ENCODE measurements around the gene GGT5. TPM values are rescaled to one million over a fixed set of nuclear protein-coding genes. Genes with fewer than 3 reads are reported as not detected.
"Not testable (repeated sequence)": the region's sequence is repeated elsewhere in the genome, so short reads cannot be mapped to it uniquely, and the experiment has no call there.

GGT5 gene
- total RNA-seq, 1 experiment from 2014 or later, result 0.20 TPM

DNA sequence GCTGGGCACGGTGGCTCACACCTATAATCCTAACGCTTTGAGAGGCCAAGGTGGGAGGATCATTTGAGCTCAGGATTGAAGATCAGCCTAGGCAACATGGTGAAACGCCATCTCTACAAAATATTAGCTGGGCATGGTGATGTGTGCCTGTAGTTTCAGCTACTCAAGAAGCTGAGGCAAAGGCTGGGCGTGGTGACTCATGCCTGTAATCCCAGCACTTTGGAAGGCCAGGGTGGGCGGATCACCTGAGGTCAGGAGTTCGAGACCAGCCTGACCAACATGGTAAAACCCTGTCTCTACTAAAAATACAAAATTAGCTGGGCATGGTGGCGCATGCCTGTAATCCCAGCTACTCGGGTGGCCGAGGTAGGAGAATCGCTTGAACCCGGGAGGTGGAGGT, 34.5 kb downstream of the GGT5 start:
- POLR2A ChIA-PET; ATAC-seq; DNase-seq (ENCODE audit: low spot score); H3K27me3 Mint-ChIP-seq (ENCODE audit: low read depth); H3K36me3 Mint-ChIP-seq; H3K4me3 Mint-ChIP-seq; H3K9me3 Mint-ChIP-seq; H3K27ac Mint-ChIP-seq: not testable (repeated sequence)
- peaks cover 36% of the 10 kb centered on the region for H3K4me1 Mint-ChIP-seq
- CTCF ChIA-PET, result interaction anchor here (0.7 to 2.0 kb wide), 3 partner anchors 12 to 28 kb away, joined by 3 to 7 read pairs (median 4); no protein-coding TSS in a partner anchor

DNA sequence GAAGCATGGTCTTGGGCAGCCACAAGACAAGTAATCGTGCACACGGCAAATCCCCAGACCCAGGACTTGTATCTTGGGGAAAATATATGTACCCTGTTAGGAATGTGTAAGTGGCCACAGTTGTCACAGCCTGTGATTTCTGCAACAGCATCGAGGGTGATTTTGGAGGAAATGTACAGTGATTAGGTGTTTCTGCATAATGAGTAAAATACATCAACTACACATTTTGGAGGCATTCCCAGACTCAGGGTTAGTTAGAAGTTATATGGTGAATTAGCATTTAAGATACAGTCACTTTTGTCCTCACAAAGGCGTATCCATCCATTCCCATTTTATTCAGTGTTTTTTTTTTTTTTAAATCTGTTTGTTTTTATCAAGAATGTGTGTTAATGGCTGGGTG, 35.2 kb downstream of the GGT5 start:
- ATAC-seq, result no peak
- Mint-ChIP-seq H3K4me1 (peaks cover 37% of the 10 kb centered on the region), H3K4me3 (no peak overlapping the region), H3K9me3 (peaks cover 12% of the 10 kb centered on the region), H3K27me3 (ENCODE audit: low read depth) (peaks cover 4% of the 10 kb centered on the region; the same call in 1 of the 2 replicates), H3K27ac (no peak overlapping the region), H3K36me3 (peaks cover 12% of the 10 kb centered on the region)
- CTCF ChIA-PET, result interaction anchor here (0.7 to 2.8 kb wide), 4 partner anchors 11 to 28 kb away, joined by 3 to 9 read pairs (median 6); no protein-coding TSS in a partner anchor
- POLR2A ChIA-PET, result no interaction called here
- TF ChIP-seq KAT7 (CRISPR knock-in tag; IDR thresholded peaks at IDR 0.05; ENCODE audit: borderline replicate concordance) (no peak), CREM (CRISPR knock-in tag; IDR thresholded peaks at IDR 0.05) (no peak), ZNF232 (CRISPR knock-in tag; IDR thresholded peaks at IDR 0.05) (no peak), ZNF263 (CRISPR knock-in tag; IDR thresholded peaks at IDR 0.05; ENCODE audit: low read depth) (no peak), FOXP1 (CRISPR knock-in tag; IDR thresholded peaks at IDR 0.05; ENCODE audit: borderline replicate concordance) (no peak), ELF4 (CRISPR knock-in tag; IDR thresholded peaks at IDR 0.05; ENCODE audit: low read depth) (no peak), ZNF671 (CRISPR knock-in tag; IDR thresholded peaks at IDR 0.05) (no peak), GRHL2 (CRISPR knock-in tag; IDR thresholded peaks at IDR 0.05; ENCODE audit: insufficient replicate concordance, severe bottlenecking) (no peak), JAZF1 (CRISPR knock-in tag; IDR thresholded peaks at IDR 0.05) (no peak), FOXJ3 (CRISPR knock-in tag; IDR thresholded peaks at IDR 0.05; ENCODE audit: borderline replicate concordance) (no peak)
- TF ChIP-seq, protein P1, sequence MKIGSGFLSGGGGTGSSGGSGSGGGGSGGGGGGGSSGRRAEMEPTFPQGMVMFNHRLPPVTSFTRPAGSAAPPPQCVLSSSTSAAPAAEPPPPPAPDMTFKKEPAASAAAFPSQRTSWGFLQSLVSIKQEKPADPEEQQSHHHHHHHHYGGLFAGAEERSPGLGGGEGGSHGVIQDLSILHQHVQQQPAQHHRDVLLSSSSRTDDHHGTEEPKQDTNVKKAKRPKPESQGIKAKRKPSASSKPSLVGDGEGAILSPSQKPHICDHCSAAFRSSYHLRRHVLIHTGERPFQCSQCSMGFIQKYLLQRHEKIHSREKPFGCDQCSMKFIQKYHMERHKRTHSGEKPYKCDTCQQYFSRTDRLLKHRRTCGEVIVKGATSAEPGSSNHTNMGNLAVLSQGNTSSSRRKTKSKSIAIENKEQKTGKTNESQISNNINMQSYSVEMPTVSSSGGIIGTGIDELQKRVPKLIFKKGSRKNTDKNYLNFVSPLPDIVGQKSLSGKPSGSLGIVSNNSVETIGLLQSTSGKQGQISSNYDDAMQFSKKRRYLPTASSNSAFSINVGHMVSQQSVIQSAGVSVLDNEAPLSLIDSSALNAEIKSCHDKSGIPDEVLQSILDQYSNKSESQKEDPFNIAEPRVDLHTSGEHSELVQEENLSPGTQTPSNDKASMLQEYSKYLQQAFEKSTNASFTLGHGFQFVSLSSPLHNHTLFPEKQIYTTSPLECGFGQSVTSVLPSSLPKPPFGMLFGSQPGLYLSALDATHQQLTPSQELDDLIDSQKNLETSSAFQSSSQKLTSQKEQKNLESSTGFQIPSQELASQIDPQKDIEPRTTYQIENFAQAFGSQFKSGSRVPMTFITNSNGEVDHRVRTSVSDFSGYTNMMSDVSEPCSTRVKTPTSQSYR (CRISPR knock-in tag; IDR thresholded peaks at IDR 0.05), result no peak
- TF ChIP-seq, protein P2, sequence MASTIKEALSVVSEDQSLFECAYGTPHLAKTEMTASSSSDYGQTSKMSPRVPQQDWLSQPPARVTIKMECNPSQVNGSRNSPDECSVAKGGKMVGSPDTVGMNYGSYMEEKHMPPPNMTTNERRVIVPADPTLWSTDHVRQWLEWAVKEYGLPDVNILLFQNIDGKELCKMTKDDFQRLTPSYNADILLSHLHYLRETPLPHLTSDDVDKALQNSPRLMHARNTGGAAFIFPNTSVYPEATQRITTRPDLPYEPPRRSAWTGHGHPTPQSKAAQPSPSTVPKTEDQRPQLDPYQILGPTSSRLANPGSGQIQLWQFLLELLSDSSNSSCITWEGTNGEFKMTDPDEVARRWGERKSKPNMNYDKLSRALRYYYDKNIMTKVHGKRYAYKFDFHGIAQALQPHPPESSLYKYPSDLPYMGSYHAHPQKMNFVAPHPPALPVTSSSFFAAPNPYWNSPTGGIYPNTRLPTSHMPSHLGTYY (CRISPR knock-in tag; IDR thresholded peaks at IDR 0.05), result no peak
- TF ChIP-seq, protein P3, sequence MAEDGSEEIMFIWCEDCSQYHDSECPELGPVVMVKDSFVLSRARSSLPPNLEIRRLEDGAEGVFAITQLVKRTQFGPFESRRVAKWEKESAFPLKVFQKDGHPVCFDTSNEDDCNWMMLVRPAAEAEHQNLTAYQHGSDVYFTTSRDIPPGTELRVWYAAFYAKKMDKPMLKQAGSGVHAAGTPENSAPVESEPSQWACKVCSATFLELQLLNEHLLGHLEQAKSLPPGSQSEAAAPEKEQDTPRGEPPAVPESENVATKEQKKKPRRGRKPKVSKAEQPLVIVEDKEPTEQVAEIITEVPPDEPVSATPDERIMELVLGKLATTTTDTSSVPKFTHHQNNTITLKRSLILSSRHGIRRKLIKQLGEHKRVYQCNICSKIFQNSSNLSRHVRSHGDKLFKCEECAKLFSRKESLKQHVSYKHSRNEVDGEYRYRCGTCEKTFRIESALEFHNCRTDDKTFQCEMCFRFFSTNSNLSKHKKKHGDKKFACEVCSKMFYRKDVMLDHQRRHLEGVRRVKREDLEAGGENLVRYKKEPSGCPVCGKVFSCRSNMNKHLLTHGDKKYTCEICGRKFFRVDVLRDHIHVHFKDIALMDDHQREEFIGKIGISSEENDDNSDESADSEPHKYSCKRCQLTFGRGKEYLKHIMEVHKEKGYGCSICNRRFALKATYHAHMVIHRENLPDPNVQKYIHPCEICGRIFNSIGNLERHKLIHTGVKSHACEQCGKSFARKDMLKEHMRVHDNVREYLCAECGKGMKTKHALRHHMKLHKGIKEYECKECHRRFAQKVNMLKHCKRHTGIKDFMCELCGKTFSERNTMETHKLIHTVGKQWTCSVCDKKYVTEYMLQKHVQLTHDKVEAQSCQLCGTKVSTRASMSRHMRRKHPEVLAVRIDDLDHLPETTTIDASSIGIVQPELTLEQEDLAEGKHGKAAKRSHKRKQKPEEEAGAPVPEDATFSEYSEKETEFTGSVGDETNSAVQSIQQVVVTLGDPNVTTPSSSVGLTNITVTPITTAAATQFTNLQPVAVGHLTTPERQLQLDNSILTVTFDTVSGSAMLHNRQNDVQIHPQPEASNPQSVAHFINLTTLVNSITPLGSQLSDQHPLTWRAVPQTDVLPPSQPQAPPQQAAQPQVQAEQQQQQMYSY (CRISPR knock-in tag; IDR thresholded peaks at IDR 0.05), result no peak
- TF ChIP-seq, protein P4, sequence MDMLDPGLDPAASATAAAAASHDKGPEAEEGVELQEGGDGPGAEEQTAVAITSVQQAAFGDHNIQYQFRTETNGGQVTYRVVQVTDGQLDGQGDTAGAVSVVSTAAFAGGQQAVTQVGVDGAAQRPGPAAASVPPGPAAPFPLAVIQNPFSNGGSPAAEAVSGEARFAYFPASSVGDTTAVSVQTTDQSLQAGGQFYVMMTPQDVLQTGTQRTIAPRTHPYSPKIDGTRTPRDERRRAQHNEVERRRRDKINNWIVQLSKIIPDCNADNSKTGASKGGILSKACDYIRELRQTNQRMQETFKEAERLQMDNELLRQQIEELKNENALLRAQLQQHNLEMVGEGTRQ (CRISPR knock-in tag; IDR thresholded peaks at IDR 0.05), result no peak
- TF ChIP-seq, protein P5, sequence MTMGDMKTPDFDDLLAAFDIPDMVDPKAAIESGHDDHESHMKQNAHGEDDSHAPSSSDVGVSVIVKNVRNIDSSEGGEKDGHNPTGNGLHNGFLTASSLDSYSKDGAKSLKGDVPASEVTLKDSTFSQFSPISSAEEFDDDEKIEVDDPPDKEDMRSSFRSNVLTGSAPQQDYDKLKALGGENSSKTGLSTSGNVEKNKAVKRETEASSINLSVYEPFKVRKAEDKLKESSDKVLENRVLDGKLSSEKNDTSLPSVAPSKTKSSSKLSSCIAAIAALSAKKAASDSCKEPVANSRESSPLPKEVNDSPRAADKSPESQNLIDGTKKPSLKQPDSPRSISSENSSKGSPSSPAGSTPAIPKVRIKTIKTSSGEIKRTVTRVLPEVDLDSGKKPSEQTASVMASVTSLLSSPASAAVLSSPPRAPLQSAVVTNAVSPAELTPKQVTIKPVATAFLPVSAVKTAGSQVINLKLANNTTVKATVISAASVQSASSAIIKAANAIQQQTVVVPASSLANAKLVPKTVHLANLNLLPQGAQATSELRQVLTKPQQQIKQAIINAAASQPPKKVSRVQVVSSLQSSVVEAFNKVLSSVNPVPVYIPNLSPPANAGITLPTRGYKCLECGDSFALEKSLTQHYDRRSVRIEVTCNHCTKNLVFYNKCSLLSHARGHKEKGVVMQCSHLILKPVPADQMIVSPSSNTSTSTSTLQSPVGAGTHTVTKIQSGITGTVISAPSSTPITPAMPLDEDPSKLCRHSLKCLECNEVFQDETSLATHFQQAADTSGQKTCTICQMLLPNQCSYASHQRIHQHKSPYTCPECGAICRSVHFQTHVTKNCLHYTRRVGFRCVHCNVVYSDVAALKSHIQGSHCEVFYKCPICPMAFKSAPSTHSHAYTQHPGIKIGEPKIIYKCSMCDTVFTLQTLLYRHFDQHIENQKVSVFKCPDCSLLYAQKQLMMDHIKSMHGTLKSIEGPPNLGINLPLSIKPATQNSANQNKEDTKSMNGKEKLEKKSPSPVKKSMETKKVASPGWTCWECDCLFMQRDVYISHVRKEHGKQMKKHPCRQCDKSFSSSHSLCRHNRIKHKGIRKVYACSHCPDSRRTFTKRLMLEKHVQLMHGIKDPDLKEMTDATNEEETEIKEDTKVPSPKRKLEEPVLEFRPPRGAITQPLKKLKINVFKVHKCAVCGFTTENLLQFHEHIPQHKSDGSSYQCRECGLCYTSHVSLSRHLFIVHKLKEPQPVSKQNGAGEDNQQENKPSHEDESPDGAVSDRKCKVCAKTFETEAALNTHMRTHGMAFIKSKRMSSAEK (CRISPR knock-in tag; IDR thresholded peaks at IDR 0.05; ENCODE audit: borderline replicate concordance), result no peak
- TF ChIP-seq, protein P6, sequence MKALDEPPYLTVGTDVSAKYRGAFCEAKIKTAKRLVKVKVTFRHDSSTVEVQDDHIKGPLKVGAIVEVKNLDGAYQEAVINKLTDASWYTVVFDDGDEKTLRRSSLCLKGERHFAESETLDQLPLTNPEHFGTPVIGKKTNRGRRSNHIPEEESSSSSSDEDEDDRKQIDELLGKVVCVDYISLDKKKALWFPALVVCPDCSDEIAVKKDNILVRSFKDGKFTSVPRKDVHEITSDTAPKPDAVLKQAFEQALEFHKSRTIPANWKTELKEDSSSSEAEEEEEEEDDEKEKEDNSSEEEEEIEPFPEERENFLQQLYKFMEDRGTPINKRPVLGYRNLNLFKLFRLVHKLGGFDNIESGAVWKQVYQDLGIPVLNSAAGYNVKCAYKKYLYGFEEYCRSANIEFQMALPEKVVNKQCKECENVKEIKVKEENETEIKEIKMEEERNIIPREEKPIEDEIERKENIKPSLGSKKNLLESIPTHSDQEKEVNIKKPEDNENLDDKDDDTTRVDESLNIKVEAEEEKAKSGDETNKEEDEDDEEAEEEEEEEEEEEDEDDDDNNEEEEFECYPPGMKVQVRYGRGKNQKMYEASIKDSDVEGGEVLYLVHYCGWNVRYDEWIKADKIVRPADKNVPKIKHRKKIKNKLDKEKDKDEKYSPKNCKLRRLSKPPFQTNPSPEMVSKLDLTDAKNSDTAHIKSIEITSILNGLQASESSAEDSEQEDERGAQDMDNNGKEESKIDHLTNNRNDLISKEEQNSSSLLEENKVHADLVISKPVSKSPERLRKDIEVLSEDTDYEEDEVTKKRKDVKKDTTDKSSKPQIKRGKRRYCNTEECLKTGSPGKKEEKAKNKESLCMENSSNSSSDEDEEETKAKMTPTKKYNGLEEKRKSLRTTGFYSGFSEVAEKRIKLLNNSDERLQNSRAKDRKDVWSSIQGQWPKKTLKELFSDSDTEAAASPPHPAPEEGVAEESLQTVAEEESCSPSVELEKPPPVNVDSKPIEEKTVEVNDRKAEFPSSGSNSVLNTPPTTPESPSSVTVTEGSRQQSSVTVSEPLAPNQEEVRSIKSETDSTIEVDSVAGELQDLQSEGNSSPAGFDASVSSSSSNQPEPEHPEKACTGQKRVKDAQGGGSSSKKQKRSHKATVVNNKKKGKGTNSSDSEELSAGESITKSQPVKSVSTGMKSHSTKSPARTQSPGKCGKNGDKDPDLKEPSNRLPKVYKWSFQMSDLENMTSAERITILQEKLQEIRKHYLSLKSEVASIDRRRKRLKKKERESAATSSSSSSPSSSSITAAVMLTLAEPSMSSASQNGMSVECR (CRISPR knock-in tag; IDR thresholded peaks at IDR 0.05; ENCODE audit: borderline replicate concordance), result no peak
- DNase-seq (ENCODE audit: low spot score), result no peak

Data from WTC11 (cell line).